AML-193 (cell line): Measurements from ENCODE around the gene ZBTB46.
"Not testable (repeated sequence)": the region's sequence is repeated elsewhere in the genome, so short reads cannot be mapped to it uniquely, and the experiment has no call there.

Experiments used
- DNase-seq, 2 experiments: peaks; one replicate each; lab custom pipeline; 2025; lab: John Stamatoyannopoulos, UW

ZBTB46 gene

GRCh38 chr20:63787302-63787701 lies 43.8 kb downstream of the ZBTB46 start:
- DNase-seq, result no peak

GRCh38 chr20:63785691-63786131 lies 45.4 kb downstream of the ZBTB46 start:
- no peak for DNase-seq

- no peak for DNase-seq
These were observed 47.1 kb downstream of the ZBTB46 start for GRCh38 chr20:63783970-63784369.

- DNase-seq, result no peak
These were observed 48.5 kb downstream of the ZBTB46 start for GRCh38 chr20:63782521-63782971.

- peak in 1 of 2 experiments; percentile 20 for DNase-seq
These were observed 49.0 kb downstream of the ZBTB46 start for GRCh38 chr20:63782051-63782471.

GRCh38 chr20:63781181-63781580 lies 49.9 kb downstream of the ZBTB46 start:
- no peak for DNase-seq

GRCh38 chr20:63778857-63779256 lies 52.2 kb downstream of the ZBTB46 start:
- no peak for DNase-seq

GRCh38 chr20:63778034-63778752 lies 52.9 kb downstream of the ZBTB46 start:
- no peak for DNase-seq

GRCh38 chr20:63777614-63778013 lies 53.5 kb downstream of the ZBTB46 start:
- no peak for DNase-seq

GRCh38 chr20:63776875-63777274 lies 54.2 kb downstream of the ZBTB46 start:
- DNase-seq, result not testable (repeated sequence)

GRCh38 chr20:63775096-63775978 lies 55.7 kb downstream of the ZBTB46 start:
- DNase-seq, result no peak

GRCh38 chr20:63774306-63774705 lies 56.8 kb downstream of the ZBTB46 start:
- no peak for DNase-seq

- DNase-seq, result no peak
These were observed 57.4 kb downstream of the ZBTB46 start for GRCh38 chr20:63773571-63774241.

- no peak for DNase-seq
These were observed 58.1 kb downstream of the ZBTB46 start for GRCh38 chr20:63772781-63773518.

GRCh38 chr20:63771046-63771707 lies 59.9 kb downstream of the ZBTB46 start:
- no peak for DNase-seq

GRCh38 chr20:63769891-63770474 lies 61.1 kb downstream of the ZBTB46 start:
- DNase-seq, result no peak

GRCh38 chr20:63768591-63769515 lies 62.2 kb downstream of the ZBTB46 start:
- no peak for DNase-seq

- DNase-seq, result no peak
These were observed 63.2 kb downstream of the ZBTB46 start for GRCh38 chr20:63767886-63768285.

GRCh38 chr20:63767456-63767855 lies 63.6 kb downstream of the ZBTB46 start:
- no peak for DNase-seq
